Esophagus muscularis mucosa (tissue), 4 donors: Measurements from ENCODE around the gene ZRANB1.

Source experiments
- CTCF ChIP-seq, 3 experiments: fragments of 200-600 bp in 2 of 3; fragments of 450-650 bp in 1 of 3; sonication (generic) in 2 of 3; IDR thresholded peaks; one replicate each; pipeline ENCODE4 v1.5.1; 2017 to 2019; ENCODE audit warnings: antibody characterized with exemption in 3 of 3, mild to moderate bottlenecking in 2 of 3, moderate library complexity in 1 of 3
- EP300 ChIP-seq: sonication (generic); formaldehyde crosslinking; IDR thresholded peaks from one replicate; pipeline ENCODE4 v1.6.1; 2017; ENCODE audit warnings: antibody characterized with exemption
- POLR2A ChIP-seq: fragments of 450-650 bp; IDR thresholded peaks from one replicate; pipeline ENCODE4 v1.6.1; 2017; ENCODE audit warnings: antibody characterized with exemption, moderate library complexity, mild to moderate bottlenecking, low read depth
- POLR2AphosphoS5 ChIP-seq, 2 donors: sonication (generic); formaldehyde crosslinking; IDR thresholded peaks; one replicate each; pipeline ENCODE4 v1.6.1; 2017; ENCODE audit warnings: antibody characterized with exemption in 2 of 2

GRCh38 chr10:125015356-125015944, 73.5 kb downstream of the ZRANB1 start:
- TF ChIP-seq POLR2A (no peak), CTCF (IDR thresholded peaks at IDR 0.05) (no peak), POLR2AphosphoS5 (IDR thresholded peaks at IDR 0.05) (no peak), EP300 (no peak)
